IPS DF 6.9 (cell line): ENCODE results near the gene LMAN1L.

Source experiments
- DNase-seq: peaks from one replicate; pipeline ENCODE4 v3.0.0-alpha.2; 2013; ENCODE audit warnings: low read depth, low spot score
- H3K27ac ChIP-seq: one replicate; pipeline ENCODE4 v1.5.1; 2013; ENCODE audit warnings: low read length, control low read depth
- H3K27me3 ChIP-seq: 2 replicates; pipeline ENCODE4 v1.6.1; 2013; ENCODE audit warnings: mild to moderate bottlenecking, low read length; ENCODE audit not compliant: control insufficient read depth, insufficient read depth
- H3K36me3 ChIP-seq: 2 replicates; pipeline ENCODE4 v1.6.1; 2013; ENCODE audit warnings: low read length; ENCODE audit not compliant: control insufficient read depth, insufficient read depth
- H3K4me1 ChIP-seq: 2 replicates; pipeline ENCODE4 v1.6.1; 2013; ENCODE audit warnings: low read length; ENCODE audit not compliant: control insufficient read depth, insufficient read depth
- H3K4me3 ChIP-seq: 2 replicates; pipeline ENCODE4 v1.5.1; 2013; ENCODE audit warnings: mild to moderate bottlenecking, low read length
- H3K9me3 ChIP-seq: 2 replicates; pipeline ENCODE4 v1.6.1; 2013; ENCODE audit warnings: low read length, inconsistent platforms; ENCODE audit not compliant: control insufficient read depth, insufficient read depth
- WGBS: extraction: QIAGEN DNeasy Blood & Tissue Kit; methylation state at CpG from one replicate; pipeline ENCODE4 v1.1.7; 2013; ENCODE audit warnings: mixed read lengths, missing lambda C conversion rate; ENCODE audit not compliant: insufficient read length, insufficient coverage; 5-methylcytosine and 5-hydroxymethylcytosine counted together

Gene LMAN1L

DNA sequence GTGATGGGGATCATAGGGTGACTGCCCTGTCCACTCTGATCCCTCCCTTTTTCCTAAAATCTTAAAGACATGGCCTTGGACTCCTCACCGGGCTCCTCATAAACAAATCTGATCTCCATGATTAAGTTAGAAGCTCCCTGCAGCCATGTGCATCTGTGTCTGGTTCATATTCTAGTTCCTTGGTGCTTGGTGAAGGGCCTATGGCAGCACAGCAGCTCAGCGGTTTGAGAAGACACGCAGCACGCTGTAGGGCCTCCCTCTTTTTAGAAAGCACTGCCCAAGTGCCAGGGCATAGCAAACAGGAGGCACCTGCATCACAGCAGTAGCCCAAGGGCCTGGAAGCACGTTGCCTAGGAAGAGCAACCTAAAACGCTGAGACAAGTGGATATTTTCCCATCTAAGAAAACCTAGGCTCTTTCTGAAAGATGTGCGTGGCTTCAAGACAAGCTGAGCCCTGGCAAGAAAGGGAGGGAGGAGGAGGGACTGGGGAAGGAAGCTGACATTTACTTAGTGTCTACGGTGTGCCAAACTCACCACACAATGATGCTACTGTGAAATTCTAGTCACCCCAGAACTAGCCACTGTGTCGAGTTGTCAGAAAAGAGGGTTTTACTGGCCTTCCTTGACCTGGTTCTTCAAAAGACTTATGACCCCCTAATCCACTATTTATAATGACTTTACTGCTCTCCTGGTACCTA, 45.2 kb downstream of the LMAN1L start:
- no peak for DNase-seq
- H3K27ac ChIP-seq: no peak overlapping the region
- no peaks in the 10 kb centered on the region for H3K4me1 ChIP-seq
- no peak overlapping the region for H3K4me3 ChIP-seq
- H3K9me3 ChIP-seq: no peaks in the 10 kb centered on the region
- no peaks in the 10 kb centered on the region for H3K27me3 ChIP-seq
- WGBS: no CpG with 5 or more reads among the region's 9 CpGs
- peaks cover 6% of the 10 kb centered on the region; the same call in 1 of the 2 replicates for H3K36me3 ChIP-seq

DNA sequence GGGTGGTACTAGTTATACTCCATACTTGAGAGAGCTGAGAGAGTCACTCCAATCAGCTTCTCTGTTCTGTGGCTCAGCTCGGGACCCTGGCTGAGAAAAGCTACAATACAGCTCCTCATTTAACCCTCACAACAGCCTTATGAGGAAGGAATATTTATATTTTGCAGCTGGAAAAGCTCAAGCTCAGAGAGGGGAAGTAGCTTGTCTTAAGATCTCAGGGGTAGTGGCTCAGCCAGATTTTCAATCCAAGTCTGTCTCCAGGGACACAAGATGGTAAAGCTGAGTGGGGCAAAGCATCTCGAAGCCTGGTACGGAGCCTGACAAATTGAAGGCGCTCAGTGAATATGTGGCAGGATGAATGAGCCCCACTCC, 45.7 kb downstream of the LMAN1L start:
- H3K4me3 ChIP-seq: no peak overlapping the region
- no peak overlapping the region for H3K27ac ChIP-seq
- H3K36me3 ChIP-seq: 0 out of 2 replicates have a peak, but pooled peaks cover 2% of the 10 kb centered on the region
- H3K9me3 ChIP-seq: no peaks in the 10 kb centered on the region
- no CpG with 5 or more reads among the region's 4 CpGs for WGBS
- no peak for DNase-seq
- H3K4me1 ChIP-seq: no peaks in the 10 kb centered on the region
- H3K27me3 ChIP-seq: no peaks in the 10 kb centered on the region

DNA sequence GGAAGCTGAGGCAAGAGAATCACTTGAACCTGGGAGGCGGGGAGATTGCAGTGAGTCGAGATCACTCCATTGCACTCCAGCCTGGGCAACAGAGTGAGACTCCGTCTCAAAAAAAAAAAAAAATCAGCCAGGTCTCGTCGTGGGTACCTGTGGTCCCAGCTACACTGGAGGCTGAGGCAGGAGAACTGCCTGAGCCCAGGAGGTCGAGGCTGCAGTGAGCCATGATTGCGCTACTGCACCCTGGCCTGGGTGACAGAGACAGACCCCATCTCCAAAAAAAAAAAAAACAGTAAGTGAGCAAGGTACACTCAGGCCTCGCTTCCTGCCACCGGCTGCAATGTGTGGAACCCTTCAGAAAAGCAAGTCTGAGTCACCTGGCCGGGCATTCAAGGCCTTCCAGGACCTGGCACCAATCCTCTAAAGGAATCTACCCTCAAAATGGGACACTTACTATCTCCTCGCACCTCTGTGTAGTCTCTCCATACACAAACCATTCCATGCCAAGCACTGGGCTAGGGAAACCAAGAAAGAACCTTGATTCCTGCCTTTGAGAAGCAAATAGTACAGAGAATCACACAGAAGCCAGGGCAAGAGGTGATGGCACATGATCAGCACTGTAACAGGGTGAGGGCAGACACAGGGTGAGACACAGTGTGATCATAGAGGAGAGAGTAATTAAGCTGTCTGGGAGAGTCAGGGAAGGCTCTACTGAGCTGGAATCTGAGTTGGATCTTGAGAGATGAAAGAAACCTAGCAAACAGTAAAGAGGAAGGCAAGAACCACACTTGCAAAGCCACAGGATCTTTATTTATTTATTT, 50.8 kb downstream of the LMAN1L start:
- no peak overlapping the region for H3K27ac ChIP-seq
- WGBS: no CpG with 5 or more reads among the region's 11 CpGs

DNA sequence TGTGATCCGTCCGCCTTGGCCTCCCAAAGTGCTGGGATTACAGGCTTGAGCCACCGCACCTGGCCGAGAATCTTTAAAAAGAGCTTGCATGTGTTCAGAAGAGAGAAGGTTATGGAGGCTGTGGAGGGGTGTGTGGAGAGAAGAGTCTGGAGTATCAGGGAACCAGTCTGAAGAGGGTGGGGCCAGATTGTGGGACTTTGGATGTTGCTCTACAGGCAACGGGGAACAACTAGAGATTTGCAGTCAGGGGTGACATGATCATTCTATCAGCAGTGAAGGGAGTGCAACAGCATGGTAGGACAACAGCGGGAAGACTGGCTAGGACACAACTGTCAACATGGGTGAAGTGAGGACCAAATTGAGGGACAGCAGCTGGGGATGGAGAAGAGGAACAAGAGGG, 51.7 kb downstream of the LMAN1L start:
- Histone ChIP-seq H3K27ac (no peak overlapping the region), H3K4me1 (no peaks in the 10 kb centered on the region), H3K4me3 (no peak overlapping the region), H3K9me3 (no peaks in the 10 kb centered on the region), H3K36me3 (no peaks in the 10 kb centered on the region; the same call in 1 of the 2 replicates), H3K27me3 (no peaks in the 10 kb centered on the region)
- no CpG with 5 or more reads among the region's 6 CpGs for WGBS
- no peak for DNase-seq

More for the DNA sequence above, 50.8 kb downstream of the LMAN1L start:
- Histone ChIP-seq H3K27me3 (no peaks in the 10 kb centered on the region), H3K4me3 (no peak overlapping the region), H3K4me1 (no peaks in the 10 kb centered on the region), H3K36me3 (no peaks in the 10 kb centered on the region; the same call in 1 of the 2 replicates), H3K9me3 (no peaks in the 10 kb centered on the region)
- no peak for DNase-seq

DNA sequence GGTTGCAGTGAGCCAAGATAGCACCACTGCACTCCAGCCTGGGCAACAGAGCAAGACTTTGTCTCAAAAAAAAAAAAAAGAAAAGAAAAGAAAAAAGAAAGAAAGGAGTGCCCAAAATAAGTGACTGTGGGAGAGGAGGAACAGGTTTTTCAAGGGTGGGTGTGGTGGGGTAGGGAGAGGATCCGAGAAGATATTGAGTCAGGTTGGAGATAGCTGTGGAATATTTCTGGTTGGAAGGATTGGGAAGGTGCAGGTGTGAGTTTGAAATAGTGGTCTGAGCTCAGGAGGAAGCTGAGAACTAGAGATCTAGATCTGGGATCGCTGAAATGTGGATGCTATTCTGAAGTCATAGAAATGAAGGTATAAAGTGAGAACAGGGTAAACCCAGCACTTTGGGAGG, 52.7 kb downstream of the LMAN1L start:
- no peak overlapping the region for H3K27ac ChIP-seq
- H3K9me3 ChIP-seq: no peaks in the 10 kb centered on the region
- H3K27me3 ChIP-seq: no peaks in the 10 kb centered on the region
- no peak for DNase-seq
- no peaks in the 10 kb centered on the region; the same call in 1 of the 2 replicates for H3K36me3 ChIP-seq
- no CpG with 5 or more reads among the region's 2 CpGs for WGBS
- H3K4me1 ChIP-seq: no peaks in the 10 kb centered on the region
- no peak overlapping the region for H3K4me3 ChIP-seq

DNA sequence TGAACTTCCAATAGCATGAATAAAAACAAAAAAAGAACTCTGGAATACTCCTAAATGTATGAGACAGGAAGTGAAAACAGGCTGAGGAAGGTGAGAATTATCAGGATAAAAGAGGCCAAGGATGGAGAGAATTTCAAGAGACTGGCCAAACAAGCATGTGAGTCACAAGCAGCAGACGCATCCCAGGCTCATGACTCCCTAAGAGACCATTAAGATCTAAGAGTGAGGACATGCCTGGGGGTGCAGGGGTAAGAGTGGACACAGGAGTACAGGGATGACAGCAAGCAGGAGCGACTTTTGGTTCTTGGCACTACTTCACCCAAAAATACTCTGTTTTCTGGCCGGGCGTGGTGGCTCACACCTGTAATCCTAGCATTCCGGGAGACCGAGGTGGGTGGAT, 53.5 kb downstream of the LMAN1L start:
- Histone ChIP-seq H3K4me3 (no peak overlapping the region), H3K27ac (no peak overlapping the region), H3K9me3 (no peaks in the 10 kb centered on the region), H3K27me3 (no peaks in the 10 kb centered on the region), H3K36me3 (no peaks in the 10 kb centered on the region; the same call in 1 of the 2 replicates), H3K4me1 (no peaks in the 10 kb centered on the region)
- WGBS: no CpG with 5 or more reads among the region's 6 CpGs
- DNase-seq: no peak

DNA sequence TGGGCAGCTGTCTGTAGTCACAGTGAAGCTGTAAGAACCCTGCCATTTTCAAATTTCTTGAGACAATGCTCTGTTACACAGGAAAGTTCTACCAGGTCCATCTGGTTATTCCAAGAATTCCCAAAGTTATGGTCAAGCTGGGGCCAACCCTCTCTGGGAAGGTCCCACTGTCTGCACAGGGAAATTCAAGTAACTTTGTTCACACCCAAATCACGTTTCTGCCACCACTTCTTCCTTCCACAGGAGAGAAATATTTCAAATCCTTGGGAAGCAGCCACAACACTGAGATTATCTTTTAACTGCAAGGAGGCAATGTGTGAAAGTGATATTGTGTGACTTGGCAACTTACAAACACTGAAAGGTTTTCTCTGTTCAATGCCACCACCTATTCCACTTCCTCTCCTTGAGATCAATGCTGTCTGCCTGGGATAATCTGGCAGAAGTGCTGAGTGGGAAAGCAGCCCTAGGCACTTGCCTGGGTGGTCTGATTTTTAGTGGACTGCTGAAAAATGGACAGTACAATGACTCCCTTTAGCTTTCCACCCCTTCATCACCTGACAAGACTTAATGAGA, 54.9 kb downstream of the LMAN1L start:
- no peak for DNase-seq
- Histone ChIP-seq H3K4me1 (no peaks in the 10 kb centered on the region), H3K36me3 (no peaks in the 10 kb centered on the region; the same call in 1 of the 2 replicates), H3K27ac (no peak overlapping the region), H3K27me3 (no peaks in the 10 kb centered on the region), H3K4me3 (no peak overlapping the region), H3K9me3 (no peaks in the 10 kb centered on the region)
- WGBS: no CpG with 5 or more reads among the region's 1 CpG

DNA sequence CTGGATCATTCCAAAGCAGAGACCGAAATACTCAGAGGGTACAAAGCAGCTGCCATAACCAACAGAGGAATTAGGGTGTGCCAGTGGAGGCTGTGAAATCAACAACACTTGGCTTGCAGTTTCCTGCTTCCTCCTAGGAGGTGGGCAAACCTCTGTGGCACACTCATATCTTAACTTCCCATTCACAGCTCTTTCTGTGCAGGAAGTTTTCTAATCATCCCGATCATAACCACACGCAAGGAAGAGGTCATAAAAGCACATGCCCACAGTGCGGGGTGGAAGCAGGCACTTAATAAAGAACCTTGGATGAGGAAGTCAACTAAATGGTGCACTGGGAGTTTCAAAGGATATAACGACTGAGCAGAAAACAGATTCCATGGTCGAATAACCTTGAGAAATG, 55.4 kb downstream of the LMAN1L start:
- no CpG with 5 or more reads among the region's 6 CpGs for WGBS
- no peak for DNase-seq
- H3K4me3 ChIP-seq: no peak overlapping the region

DNA sequence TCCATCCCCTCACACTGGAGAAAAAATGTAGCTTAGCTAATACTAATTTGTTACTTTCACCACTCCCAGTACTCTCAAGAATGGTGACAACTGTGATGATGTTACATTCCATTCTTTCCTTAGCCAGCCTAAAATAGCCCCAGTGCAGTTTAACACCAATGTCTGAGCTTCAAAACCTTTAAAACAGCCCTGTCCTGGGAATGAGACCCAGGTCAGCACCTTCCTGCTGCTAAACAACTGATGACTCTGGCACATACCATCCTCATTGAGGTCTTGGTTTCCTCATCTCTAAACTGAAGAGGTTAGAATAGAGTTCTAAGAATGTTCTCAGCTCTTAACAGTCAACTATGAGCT, 56.7 kb downstream of the LMAN1L start:
- no peaks in the 10 kb centered on the region for H3K9me3 ChIP-seq
- DNase-seq: no peak
- H3K4me3 ChIP-seq: no peak overlapping the region
- no peaks in the 10 kb centered on the region for H3K4me1 ChIP-seq
- no peak overlapping the region for H3K27ac ChIP-seq
- no peaks in the 10 kb centered on the region; the same call in 1 of the 2 replicates for H3K36me3 ChIP-seq
- no peaks in the 10 kb centered on the region for H3K27me3 ChIP-seq

More for the DNA sequence above, 55.4 kb downstream of the LMAN1L start:
- H3K27ac ChIP-seq: no peak overlapping the region
- H3K9me3 ChIP-seq: no peaks in the 10 kb centered on the region
- H3K4me1 ChIP-seq: no peaks in the 10 kb centered on the region
- no peaks in the 10 kb centered on the region for H3K27me3 ChIP-seq
- no peaks in the 10 kb centered on the region; the same call in 1 of the 2 replicates for H3K36me3 ChIP-seq

DNA sequence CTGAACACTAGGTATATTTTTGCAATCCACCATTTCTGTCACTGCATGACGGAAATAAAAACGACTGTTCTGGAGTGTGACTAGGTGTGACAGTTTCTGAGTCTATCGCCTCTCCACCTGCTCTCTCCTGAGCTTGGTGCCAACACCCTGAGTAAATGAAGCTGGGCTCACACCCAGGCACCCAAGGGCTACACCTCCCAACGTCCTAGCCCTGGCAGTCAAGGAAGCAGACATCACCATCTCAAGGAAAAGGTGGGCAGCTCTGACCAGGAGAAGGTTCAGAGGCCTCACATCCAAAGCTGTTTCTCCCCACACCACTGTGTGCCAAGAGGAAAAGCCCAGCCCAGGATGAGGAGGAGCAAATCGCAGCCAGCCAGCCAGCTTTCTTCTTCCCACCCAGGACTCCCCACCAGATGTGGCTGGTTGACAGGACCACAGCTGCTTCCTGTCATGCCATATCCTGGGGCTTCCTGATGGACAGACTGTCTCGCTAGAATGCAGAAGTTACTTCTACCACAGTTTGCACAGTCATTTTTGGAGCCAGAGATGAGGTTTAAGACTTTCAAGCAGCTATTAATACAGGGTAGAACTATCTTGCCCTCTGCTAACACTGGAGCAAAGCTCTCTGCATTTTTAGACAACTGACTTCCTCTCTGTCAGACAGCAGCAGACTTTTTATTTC, 57.2 kb downstream of the LMAN1L start:
- no peaks in the 10 kb centered on the region for H3K27me3 ChIP-seq
- DNase-seq: no peak
- no CpG with 5 or more reads among the region's 6 CpGs for WGBS
- no peak overlapping the region for H3K27ac ChIP-seq
- H3K36me3 ChIP-seq: no peaks in the 10 kb centered on the region; the same call in 1 of the 2 replicates
- no peaks in the 10 kb centered on the region for H3K9me3 ChIP-seq
- no peak overlapping the region for H3K4me3 ChIP-seq
- H3K4me1 ChIP-seq: no peaks in the 10 kb centered on the region
